ENCODE measurements around the gene GRK4. TPM values are rescaled to one million over a fixed set of nuclear protein-coding genes. Genes with fewer than 3 reads are reported as not detected.
"Not testable (repeated sequence)": the region's sequence is repeated elsewhere in the genome, so short reads cannot be mapped to it uniquely, and the experiment has no call there.

The GRK4 gene
- total RNA-seq: 10 to 100 TPM in 1 of 6 donors, 1 to 10 TPM in 5; 3.3 to 10.4 (median 4.7) TPM

DNA sequence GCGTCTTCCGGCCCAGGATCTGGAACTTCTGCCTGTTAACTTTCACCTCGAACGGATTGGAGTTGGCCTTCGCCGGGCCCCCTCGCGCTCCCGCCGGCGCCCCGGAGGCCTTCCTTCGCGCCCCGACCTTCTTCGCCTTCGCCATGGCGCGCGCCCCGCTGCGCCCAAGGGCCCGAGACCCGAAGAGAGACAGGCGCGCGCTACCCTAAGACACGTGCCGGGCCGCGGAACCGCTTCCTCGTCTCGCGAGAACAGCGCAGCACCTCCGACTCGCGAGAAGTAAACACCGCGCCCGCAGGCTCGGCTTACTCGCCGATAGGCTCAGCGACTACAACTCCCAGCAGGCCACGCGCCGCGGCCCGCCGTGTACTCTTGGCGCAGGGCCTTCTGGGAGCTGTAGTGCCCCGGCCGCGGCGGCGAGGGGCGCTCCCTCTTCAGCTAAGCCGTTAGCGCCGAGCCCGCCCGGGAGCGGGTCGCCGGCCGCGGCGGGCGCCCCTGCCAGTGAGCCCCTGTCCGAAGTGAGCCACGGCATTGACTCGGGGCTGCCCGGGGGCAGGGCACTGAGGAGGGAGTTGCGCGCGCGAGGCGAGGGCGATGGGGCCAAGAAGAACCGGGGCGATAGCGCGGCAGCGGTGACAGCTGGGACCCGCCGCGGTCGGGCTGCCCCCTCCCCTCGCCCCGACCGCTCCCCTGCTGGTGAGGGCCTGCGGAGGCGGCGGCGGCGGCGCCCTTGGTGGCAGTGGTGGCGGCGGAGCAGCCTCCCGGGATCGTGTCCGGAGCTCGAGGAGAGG is at the start of gene GRK4, which contains the start of gene NOP14:
Gene GRK4, plus strand, starts transcription at position 397 of the 791 bp plus-strand sequence. CDS start 500 bp downstream, outside the sequence.
Gene NOP14, minus strand, starts transcription at position 232 of the 791 bp plus-strand sequence. Its CDS starts 87 bp downstream, at position 145.
- Histone ChIP-seq H3K27ac (peak within 1 kb of the TSS; percentile 87 to 93 (median 90)), H3K36me3 (peaks cover 0 to 3% (median 0%) of the 10 kb centered on the region in 4 donors), H3K9me3 (no peaks in the 10 kb centered on the region), H3K4me1 (peaks cover 18 to 29% (median 23%) of the 10 kb centered on the region in 4 donors), H3K27me3 (no peaks in the 10 kb centered on the region), H3K4me3 (peak within 1 kb of the TSS; percentile 93 to 100 (median 98))
- TF ChIP-seq CTCF (IDR thresholded peaks at IDR 0.05) (peak in 4 of 6 experiments; percentile 25 to 55 (median 46)), POLR2A (IDR thresholded peaks at IDR 0.05) (peak in 2 of 4 donors; percentile 78 to 81), POLR2AphosphoS5 (IDR thresholded peaks at IDR 0.05) (peak in 1 of 2 donors; percentile 84), EP300 (IDR thresholded peaks at IDR 0.05) (no peak)
- WGBS, 2 donors: 0% methylated on average over 6 to 24 of the region's 105 CpGs
- ATAC-seq (ENCODE audit: low FRiP score in 2 of 2) (peak; percentile 98 to 99), DNase-seq (peak; percentile 99 to 100)

DNA sequence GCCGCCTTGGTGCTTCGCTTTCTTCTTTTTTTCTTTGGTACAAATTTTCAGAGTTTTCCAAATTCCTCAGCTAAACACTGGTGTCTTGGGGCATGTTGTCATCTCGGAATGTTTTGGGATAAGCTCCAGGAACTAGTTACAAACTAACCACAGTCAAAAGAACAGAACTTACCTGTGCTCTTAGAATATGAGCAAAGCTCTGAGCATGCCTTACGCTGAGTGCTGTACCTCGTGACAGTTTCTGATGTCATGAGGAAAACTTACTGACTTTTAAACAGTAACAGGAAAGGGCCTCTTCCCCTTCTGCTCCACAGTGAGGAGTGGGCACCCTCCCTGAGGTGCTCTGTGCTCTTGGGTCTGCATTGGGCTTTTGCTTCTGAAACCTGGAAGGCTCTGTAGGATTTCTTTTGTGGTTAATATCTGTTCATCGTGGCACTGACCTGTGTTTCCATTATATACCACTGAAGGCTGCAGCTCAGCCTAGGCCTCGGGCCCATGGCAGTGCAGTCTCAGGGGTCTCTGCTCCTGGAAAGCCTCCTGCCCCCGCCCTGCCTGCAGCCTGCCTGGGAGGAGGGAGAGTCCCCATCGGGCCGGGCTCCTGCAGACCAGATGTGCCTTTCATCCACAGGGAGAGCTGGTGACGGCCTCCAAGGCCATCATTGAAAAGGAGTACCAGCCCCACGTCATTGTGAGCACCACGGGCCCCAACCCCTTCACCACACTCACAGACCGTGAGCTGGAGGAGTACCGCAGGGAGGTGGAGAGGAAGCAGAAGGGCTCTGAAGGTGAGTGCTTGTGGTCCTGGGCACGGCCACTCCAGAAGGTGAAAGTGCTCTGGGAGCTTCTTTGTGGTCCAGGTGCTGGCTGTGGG is 48.9 kb upstream of the GRK4 start:
- TF ChIP-seq POLR2AphosphoS5 (IDR thresholded peaks at IDR 0.05) (no peak), POLR2A (IDR thresholded peaks at IDR 0.05) (no peak), EP300 (IDR thresholded peaks at IDR 0.05) (peak in 1 of 4 donors; percentile 26)
- no peaks in the 10 kb centered on the region for H3K27me3 ChIP-seq
- H3K9me3 ChIP-seq: no peaks in the 10 kb centered on the region
- peak overlapping the region; percentile 0 to 52 (median 32) for H3K27ac ChIP-seq
- WGBS, 2 donors: 55 to 62% methylated on average over 7 to 16 of the region's 16 CpGs
- H3K4me3 ChIP-seq: no peak overlapping the region
- H3K4me1 ChIP-seq: peaks cover 0 to 14% (median 3%) of the 10 kb centered on the region in 4 donors
- DNase-seq (peak in 1 of 2 donors; percentile 64), ATAC-seq (ENCODE audit: low FRiP score in 2 of 2) (peak; percentile 21 to 87)
- H3K36me3 ChIP-seq: peaks cover 3 to 93% (median 60%) of the 10 kb centered on the region in 4 donors

DNA sequence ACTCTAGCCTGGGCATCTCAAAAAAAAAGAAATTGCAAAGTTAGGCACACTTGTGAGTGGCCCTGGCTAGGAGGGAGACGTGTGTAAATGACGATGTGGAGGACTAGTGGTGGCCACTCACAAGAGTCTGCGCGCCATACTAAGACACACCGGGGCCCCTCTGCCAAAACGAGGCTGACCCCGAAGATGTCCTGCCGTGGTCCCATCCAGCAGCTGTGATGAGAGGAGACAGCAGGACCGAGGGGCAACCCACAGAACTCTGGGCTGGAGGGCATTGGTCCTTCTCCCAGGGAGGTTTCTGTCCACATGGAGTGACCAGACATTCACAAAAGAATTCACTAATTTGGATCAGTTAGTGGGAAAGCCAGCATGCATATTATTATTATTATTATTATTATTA is 47.6 kb upstream of the GRK4 start:
- peaks cover 3 to 84% (median 49%) of the 10 kb centered on the region in 4 donors for H3K36me3 ChIP-seq
- DNase-seq (no peak), ATAC-seq (ENCODE audit: low FRiP score in 2 of 2) (no peak)
- H3K27me3 ChIP-seq: no peaks in the 10 kb centered on the region
- H3K27ac ChIP-seq: no peak overlapping the region
- WGBS, 2 donors: 89 to 90% methylated on average over 9 of the region's 9 CpGs
- TF ChIP-seq EP300 (IDR thresholded peaks at IDR 0.05) (no peak), CTCF (IDR thresholded peaks at IDR 0.05) (no peak), POLR2AphosphoS5 (IDR thresholded peaks at IDR 0.05) (no peak), POLR2A (IDR thresholded peaks at IDR 0.05) (no peak)
- no peak overlapping the region for H3K4me3 ChIP-seq
- no peaks in the 10 kb centered on the region for H3K9me3 ChIP-seq
- peaks cover 0 to 14% (median 3%) of the 10 kb centered on the region in 4 donors for H3K4me1 ChIP-seq

DNA sequence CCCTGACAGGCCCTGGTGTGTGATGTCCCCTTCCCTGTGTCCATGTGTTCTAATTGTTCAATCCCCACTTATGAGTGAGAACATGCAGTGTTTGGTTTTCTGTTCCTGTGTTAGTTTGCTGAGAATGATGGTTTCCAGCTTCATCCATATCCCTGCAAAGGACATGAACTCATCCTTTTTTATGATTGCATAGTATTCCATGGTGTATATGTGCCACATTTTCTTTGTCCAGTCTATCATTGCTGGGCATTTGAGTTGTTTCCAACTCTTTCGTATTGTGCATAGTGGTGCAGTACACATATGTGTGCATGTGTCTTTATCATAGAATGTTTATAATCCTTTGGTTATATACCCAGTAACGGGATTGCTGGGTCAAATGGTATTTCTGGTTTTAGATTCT is 46.7 kb upstream of the GRK4 start:
- H3K27ac ChIP-seq; H3K9me3 ChIP-seq; H3K27me3 ChIP-seq; ATAC-seq (ENCODE audit: low FRiP score in 2 of 2); DNase-seq; H3K4me3 ChIP-seq: not testable (repeated sequence)
- peaks cover 0 to 79% (median 41%) of the 10 kb centered on the region in 4 donors for H3K36me3 ChIP-seq
- WGBS, 2 donors: 91 to 96% methylated on average over 2 of the region's 2 CpGs
- H3K4me1 ChIP-seq: peaks cover 0 to 14% (median 4%) of the 10 kb centered on the region in 4 donors

DNA sequence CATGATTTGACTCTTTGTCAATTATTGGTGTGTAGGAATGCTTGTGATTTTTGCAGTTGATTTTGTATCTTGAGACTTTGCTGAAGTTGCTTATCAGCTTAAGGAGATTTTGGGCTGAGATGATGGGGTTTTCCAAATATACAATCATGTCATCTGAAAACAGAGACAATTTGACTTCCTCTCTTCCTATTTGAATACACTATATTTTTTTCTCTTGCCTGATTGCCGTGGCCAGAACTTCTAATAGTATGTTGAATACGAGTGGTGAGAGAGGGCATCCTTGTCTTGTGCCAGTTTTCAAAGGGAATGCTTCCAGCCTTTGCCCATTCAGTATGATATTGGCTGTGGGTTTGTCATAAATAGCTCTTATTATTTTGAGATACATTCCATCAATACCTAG is 45.1 kb upstream of the GRK4 start:
- DNase-seq; ATAC-seq (ENCODE audit: low FRiP score in 2 of 2); H3K27me3 ChIP-seq; H3K9me3 ChIP-seq; H3K4me3 ChIP-seq; H3K27ac ChIP-seq: not testable (repeated sequence)
- Histone ChIP-seq H3K4me1 (peaks cover 13 to 27% (median 17%) of the 10 kb centered on the region in 4 donors), H3K36me3 (peaks cover 0 to 78% (median 30%) of the 10 kb centered on the region in 4 donors)
- 68 to 91% methylated on average over 2 of the region's 2 CpGs for WGBS, 2 donors

GRCh38 chr4:2918714-2919113 is 44.7 kb upstream of the GRK4 start:
- not testable (repeated sequence) for ATAC-seq (ENCODE audit: low FRiP score in 2 of 2); H3K9me3 ChIP-seq; H3K27ac ChIP-seq; H3K4me3 ChIP-seq; DNase-seq; H3K27me3 ChIP-seq
- H3K4me1 ChIP-seq: peaks cover 15 to 27% (median 18%) of the 10 kb centered on the region in 4 donors
- 95% methylated on average over 8 of the region's 8 CpGs for WGBS, 2 donors
- H3K36me3 ChIP-seq: peaks cover 0 to 79% (median 31%) of the 10 kb centered on the region in 4 donors

GRCh38 chr4:2922453-2923101 is 40.8 kb upstream of the GRK4 start:
- peaks cover 17 to 28% (median 20%) of the 10 kb centered on the region in 4 donors for H3K4me1 ChIP-seq
- H3K4me3 ChIP-seq; ATAC-seq (ENCODE audit: low FRiP score in 2 of 2); H3K27me3 ChIP-seq; H3K9me3 ChIP-seq: not testable (repeated sequence)
- H3K27ac ChIP-seq: peak overlapping the region; percentile 32 to 54 (median 41)
- 52 to 70% methylated on average over 5 to 6 of the region's 7 CpGs for WGBS, 2 donors
- peak in 1 of 2 donors; percentile 57 for DNase-seq
- H3K36me3 ChIP-seq: peaks cover 13 to 81% (median 44%) of the 10 kb centered on the region in 4 donors

All from upper lobe of left lung (tissue), 6 donors.